Measurements from ENCODE around the gene ARL15. TPM values are rescaled to one million over a fixed set of nuclear protein-coding genes. Genes with fewer than 3 reads are reported as not detected.
A peak's percentile ranks its signal among the peaks of the same experiment; 100 is the strongest.

ARL15 gene
- total and polyA plus RNA-seq, 2 donors (not counting 3 experiments of a cell fraction or from before 2014, with no cell fraction given): 11.9 to 24.4 TPM

GRCh38 chr5:54309276-54309675 lies 1.1 kb downstream of the ARL15 start:
- TF ChIP-seq MYC (IDR thresholded peaks at IDR 0.05; ENCODE audit: low read depth, low read length) (no peak), GATA2 (IDR thresholded peaks at IDR 0.05; ENCODE audit: insufficient read depth, insufficient read length, low read depth, low read length) (no peak), CTCF (IDR thresholded peaks at IDR 0.05; ENCODE audit: extremely low read depth in 1 of 2, insufficient read depth in 1 of 2, low read depth in 1 of 2, low read length in 2 of 2) (no peak), FOS (IDR thresholded peaks at IDR 0.05; ENCODE audit: borderline replicate concordance, insufficient read depth, low read length) (no peak)
- TF ChIP-seq, protein P1, sequence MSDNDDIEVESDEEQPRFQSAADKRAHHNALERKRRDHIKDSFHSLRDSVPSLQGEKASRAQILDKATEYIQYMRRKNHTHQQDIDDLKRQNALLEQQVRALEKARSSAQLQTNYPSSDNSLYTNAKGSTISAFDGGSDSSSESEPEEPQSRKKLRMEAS (IDR thresholded peaks at IDR 0.05; ENCODE audit: insufficient read depth, insufficient read length): no peak
- FAIRE-seq (peak; percentile 77), DNase-seq (ENCODE audit: low read depth, low spot score) (peak; percentile 47)
- H3K27ac ChIP-seq (ENCODE audit: insufficient read depth, low read depth, low read length): no peak overlapping the region
- H3K9me3 ChIP-seq (replicated peaks; ENCODE audit: control insufficient read depth, insufficient read depth, low read length): no peaks in the 10 kb centered on the region
- ChIA-PET POLR2A (no interaction called here), CTCF (interaction anchor here (1.0 to 3.0 kb wide), 4 partner anchors 64 to 110 kb away, joined by 3 to 25 read pairs (median 4); no protein-coding TSS in a partner anchor)
- peak overlapping the region; percentile 99 for H2AFZ ChIP-seq (ENCODE audit: low read depth, low read length)
- H3K9me1 ChIP-seq (replicated peaks; ENCODE audit: control insufficient read depth, extremely low read depth, insufficient read depth, low read length): no peaks in the 10 kb centered on the region
- dilution Hi-C loops (cut with MboI; ENCODE audit: extremely low pct_ligation_motif_present, low sequenced_read_pairs): no loop called here
- intact Hi-C loops (cut with micrococcal nuclease): no loop called here
- H3K27me3 ChIP-seq (ENCODE audit: control insufficient read depth in 2 of 2, insufficient read depth in 2 of 2, low read length in 2 of 2): peaks cover 6 to 9% of the 10 kb centered on the region in 2 experiments
- no peaks in the 10 kb centered on the region for H4K20me1 ChIP-seq (replicated peaks; ENCODE audit: control insufficient read depth, extremely low read depth, insufficient read depth, low read length)
- peaks cover 2% of the 10 kb centered on the region for H3K79me2 ChIP-seq (ENCODE audit: control insufficient read depth, insufficient read depth, low read length)
- peak overlapping the region; percentile 83 to 95 (median 88) for H3K4me3 ChIP-seq (replicated peaks in 1 of 3; ENCODE audit: insufficient read depth in 1 of 3, low read depth in 1 of 3, low read length in 3 of 3)
- BruUV-seq (replicated peaks): TSS peak; percentile 33
- peak overlapping the region; percentile 62 for H3K4me2 ChIP-seq (ENCODE audit: insufficient read depth, low read length)
- no peaks in the 10 kb centered on the region for H3K36me3 ChIP-seq (ENCODE audit: control insufficient read depth in 2 of 2, extremely low read depth in 1 of 2, insufficient read depth in 2 of 2, low read length in 2 of 2)
- H3K4me1 ChIP-seq (ENCODE audit: control insufficient read depth, extremely low read depth, insufficient read depth, low read length): peaks cover 24% of the 10 kb centered on the region
- peak overlapping the region; percentile 95 for H3K9ac ChIP-seq (replicated peaks; ENCODE audit: extremely low read depth, insufficient read depth, low read length)

DNA sequence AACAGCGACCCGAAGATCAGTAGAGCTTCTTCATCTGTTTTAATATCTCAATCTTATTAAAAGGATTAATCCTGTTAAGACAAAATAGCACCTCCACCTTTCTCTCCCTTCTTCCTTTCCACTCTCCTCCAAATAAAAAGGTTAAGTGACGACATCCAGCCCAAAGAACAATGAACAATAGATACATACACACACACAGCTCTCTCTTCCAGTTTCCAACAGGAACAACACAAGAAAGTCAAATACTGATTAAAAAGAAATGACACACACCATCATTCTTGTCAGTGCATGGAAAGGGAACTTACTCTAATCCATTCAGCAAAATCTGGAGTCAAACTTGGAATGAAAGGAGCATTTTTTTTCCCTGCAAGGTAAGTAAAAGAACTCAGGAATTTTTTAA lies 2.8 kb downstream of the ARL15 start:
- CTCF ChIA-PET: interaction anchor here (1.4 kb wide), 1 partner anchor 112 kb away, joined by 5 read pairs; no protein-coding TSS in a partner anchor
- H3K9ac ChIP-seq (replicated peaks; ENCODE audit: extremely low read depth, insufficient read depth, low read length): no peak overlapping the region

More for the DNA sequence above, 2.8 kb downstream of the ARL15 start:
- Histone ChIP-seq H3K27ac (ENCODE audit: insufficient read depth, low read depth, low read length) (no peak overlapping the region), H2AFZ (ENCODE audit: low read depth, low read length) (no peak overlapping the region), H3K4me3 (replicated peaks in 1 of 3; ENCODE audit: insufficient read depth in 1 of 3, low read depth in 1 of 3, low read length in 3 of 3) (no peak overlapping the region), H3K79me2 (ENCODE audit: control insufficient read depth, insufficient read depth, low read length) (peaks cover 2% of the 10 kb centered on the region), H3K4me1 (ENCODE audit: control insufficient read depth, extremely low read depth, insufficient read depth, low read length) (peaks cover 24% of the 10 kb centered on the region), H3K27me3 (ENCODE audit: control insufficient read depth in 2 of 2, insufficient read depth in 2 of 2, low read length in 2 of 2) (peaks cover 0 to under 1% of the 10 kb centered on the region in 2 experiments), H3K9me3 (replicated peaks; ENCODE audit: control insufficient read depth, insufficient read depth, low read length) (no peaks in the 10 kb centered on the region), H4K20me1 (replicated peaks; ENCODE audit: control insufficient read depth, extremely low read depth, insufficient read depth, low read length) (no peaks in the 10 kb centered on the region), H3K4me2 (ENCODE audit: insufficient read depth, low read length) (no peak overlapping the region), H3K9me1 (replicated peaks; ENCODE audit: control insufficient read depth, extremely low read depth, insufficient read depth, low read length) (no peaks in the 10 kb centered on the region), H3K36me3 (ENCODE audit: control insufficient read depth in 2 of 2, extremely low read depth in 1 of 2, insufficient read depth in 2 of 2, low read length in 2 of 2) (no peaks in the 10 kb centered on the region)
- POLR2A ChIA-PET: no interaction called here
- BruUV-seq (replicated peaks): no TSS peak
- FAIRE-seq (peak; percentile 33), DNase-seq (ENCODE audit: low read depth, low spot score) (no peak)
- intact Hi-C loops (cut with micrococcal nuclease): no loop called here
- TF ChIP-seq MYC (IDR thresholded peaks at IDR 0.05; ENCODE audit: low read depth, low read length) (no peak), FOS (IDR thresholded peaks at IDR 0.05; ENCODE audit: borderline replicate concordance, insufficient read depth, low read length) (no peak), CTCF (IDR thresholded peaks at IDR 0.05; ENCODE audit: extremely low read depth in 1 of 2, insufficient read depth in 1 of 2, low read depth in 1 of 2, low read length in 2 of 2) (no peak), GATA2 (IDR thresholded peaks at IDR 0.05; ENCODE audit: insufficient read depth, insufficient read length, low read depth, low read length) (no peak), JUN (IDR thresholded peaks at IDR 0.05; ENCODE audit: borderline replicate concordance, insufficient read depth, insufficient read length, low read depth) (no peak), POLR2A (IDR thresholded peaks at IDR 0.05; ENCODE audit: low read depth, low read length) (no peak), POLR2AphosphoS5 (IDR thresholded peaks at IDR 0.05; ENCODE audit: insufficient read depth, low read depth, low read length) (no peak), EZH2 (IDR thresholded peaks at IDR 0.05; ENCODE audit: borderline replicate concordance, low read depth, low read length, severe bottlenecking) (no peak)
- TF ChIP-seq, protein P1 (IDR thresholded peaks at IDR 0.05; ENCODE audit: insufficient read depth, insufficient read length): no peak
- dilution Hi-C loops (cut with MboI; ENCODE audit: extremely low pct_ligation_motif_present, low sequenced_read_pairs): no loop called here

Measured in endothelial cell of umbilical vein (primary cell).